GM10266 (cell line): ENCODE measurements around the gene MYH10.
"Not testable (repeated sequence)": the region's sequence is repeated elsewhere in the genome, so short reads cannot be mapped to it uniquely, and the experiment has no call there.

Source experiments
- DNase-seq: peaks from one replicate; pipeline ENCODE4 v3.0.0; 2012; ENCODE audit errors: extremely low spot score
- CTCF ChIP-seq: IDR thresholded peaks from 2 replicates; pipeline ENCODE4 v1.5.1; 2012; ENCODE audit warnings: mild to moderate bottlenecking, low read depth; ENCODE audit not compliant: control insufficient read depth, insufficient read depth; ENCODE audit errors: missing control alignments

The MYH10 gene

GRCh38 chr17:8668176-8668740 lies 37.7 kb upstream of the MYH10 start:
- TF ChIP-seq CTCF: no peak
- DNase-seq: no peak

DNA sequence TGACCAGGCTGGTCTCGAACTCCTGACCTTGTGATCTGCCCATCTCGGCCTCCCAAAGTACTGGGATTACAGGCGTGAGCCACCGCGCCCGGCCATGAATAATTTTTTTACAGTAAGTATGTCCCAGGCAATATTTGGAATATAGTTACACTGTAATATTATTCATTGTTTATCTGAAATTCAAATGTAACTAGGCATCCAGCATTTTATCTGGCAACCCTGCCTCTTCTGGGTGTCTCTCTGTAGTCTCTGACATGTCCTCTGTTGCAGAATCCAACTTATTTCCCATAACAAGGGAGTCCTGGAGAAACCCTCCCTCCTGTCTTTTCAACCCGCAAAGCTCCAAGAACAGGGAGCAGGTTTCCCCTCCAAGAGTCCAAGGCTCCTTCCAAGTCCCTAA lies 36.9 kb upstream of the MYH10 start:
- DNase-seq: no peak
- no peak for TF ChIP-seq CTCF

DNA sequence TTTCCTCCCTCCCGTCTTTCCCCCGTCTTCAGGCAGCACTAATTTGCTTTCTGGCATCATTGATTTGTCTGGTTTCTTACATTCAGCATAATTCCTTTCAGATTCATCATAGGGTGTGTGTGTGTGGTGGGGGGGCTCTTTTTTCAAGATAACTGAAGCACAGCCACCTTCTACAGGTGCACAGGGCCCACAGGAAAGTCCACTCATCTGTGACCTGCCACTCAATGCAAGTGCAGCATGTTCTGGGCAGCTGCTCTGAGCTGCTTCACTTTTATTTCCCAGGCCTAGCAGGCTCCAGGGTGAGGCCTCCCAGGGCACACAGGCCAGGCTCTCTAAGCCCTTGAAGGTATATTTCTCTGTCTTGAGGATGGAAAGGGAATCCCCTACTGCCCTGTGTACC lies 35.2 kb upstream of the MYH10 start:
- TF ChIP-seq CTCF: no peak
- DNase-seq: no peak

DNA sequence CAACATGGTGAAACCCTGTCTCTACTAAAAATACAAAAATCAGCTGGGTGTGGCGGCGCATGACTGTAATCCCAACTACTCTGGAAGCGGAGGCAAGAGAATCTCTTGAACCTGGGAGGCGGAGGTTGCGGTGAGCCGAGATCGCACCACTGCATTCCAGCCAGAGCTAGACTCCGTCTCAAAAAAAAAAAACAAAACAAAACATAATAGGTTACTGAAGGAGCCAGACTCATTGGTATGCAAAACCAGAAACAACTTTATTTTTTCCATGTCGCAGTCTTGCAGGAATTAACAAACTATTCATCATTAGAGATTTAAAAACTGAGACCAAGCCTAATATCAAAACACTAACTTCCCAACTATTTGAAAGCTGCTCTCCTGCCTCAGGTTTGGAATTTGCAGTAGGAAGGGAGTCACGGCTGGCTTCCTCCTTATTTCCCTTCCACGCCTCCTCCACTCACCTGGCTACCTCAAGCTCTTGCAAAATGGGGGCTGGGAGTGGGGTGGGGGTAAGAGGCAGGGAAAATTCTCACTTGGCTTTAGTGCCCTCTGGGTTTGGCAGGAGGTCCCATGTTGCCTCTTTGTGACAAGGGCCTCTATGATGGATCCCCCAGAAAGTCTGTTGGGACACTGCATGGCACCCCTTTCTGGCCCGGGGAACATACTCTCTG lies 34.1 kb upstream of the MYH10 start:
- TF ChIP-seq CTCF: no peak
- DNase-seq: no peak

DNA sequence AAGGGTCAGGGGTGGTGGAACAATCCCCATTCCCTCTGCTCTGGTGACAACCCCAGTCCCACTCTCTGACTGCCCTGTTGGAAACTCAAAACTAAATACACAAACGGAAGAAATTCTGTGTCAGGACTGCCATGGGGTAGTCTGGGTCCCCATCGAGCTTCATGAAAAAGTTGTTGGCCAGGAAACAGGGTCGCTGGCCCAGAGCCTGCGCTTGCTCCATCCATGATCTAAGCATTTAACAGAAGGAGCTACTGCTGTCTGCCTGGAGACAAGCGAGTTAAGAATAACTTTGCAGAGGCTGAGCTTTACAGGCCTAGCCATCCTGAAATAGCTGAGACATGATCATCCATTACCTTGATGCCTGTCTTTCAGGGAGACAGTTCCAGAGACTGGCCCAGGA lies 32.4 kb upstream of the MYH10 start:
- TF ChIP-seq CTCF: no peak
- DNase-seq: no peak

GRCh38 chr17:8662076-8662831 lies 31.7 kb upstream of the MYH10 start:
- no peak for DNase-seq
- TF ChIP-seq CTCF: no peak

- DNase-seq: not testable (repeated sequence)
Measured at GRCh38 chr17:8660709-8661108, 30.2 kb upstream of the MYH10 start.
